VCaP (cell line): ENCODE data around the gene PRR15.

ENCODE experiments used
- H3K27ac ChIP-seq: fragments of 450-650 bp; 2 replicates; pipeline ENCODE4 v1.5.1; 2017
- CTCF ChIP-seq: fragments of 450-650 bp; conservative IDR thresholded peaks from 2 replicates; pipeline ENCODE4 v1.5.1; 2017; ENCODE audit warnings: mild to moderate bottlenecking, moderate library complexity

PRR15 gene

GRCh38 chr7:29600661-29601060 lies 37.0 kb downstream of the PRR15 start:
- no peak overlapping the region for H3K27ac ChIP-seq
- no peak for TF ChIP-seq CTCF

- no peak overlapping the region for H3K27ac ChIP-seq
- TF ChIP-seq CTCF: no peak
These were observed 40.4 kb downstream of the PRR15 start for GRCh38 chr7:29604052-29604451.

GRCh38 chr7:29604702-29605101 lies 41.1 kb downstream of the PRR15 start:
- no peak overlapping the region for H3K27ac ChIP-seq
- TF ChIP-seq CTCF: no peak

- TF ChIP-seq CTCF: no peak
- H3K27ac ChIP-seq: no peak overlapping the region
These were observed 42.0 kb downstream of the PRR15 start for GRCh38 chr7:29605671-29606070.

- no peak for TF ChIP-seq CTCF
- H3K27ac ChIP-seq: no peak overlapping the region
These were observed 42.7 kb downstream of the PRR15 start for GRCh38 chr7:29606287-29606721.

GRCh38 chr7:29606830-29607229 lies 43.2 kb downstream of the PRR15 start:
- H3K27ac ChIP-seq: no peak overlapping the region
- no peak for TF ChIP-seq CTCF

GRCh38 chr7:29607259-29607658 lies 43.6 kb downstream of the PRR15 start:
- no peak overlapping the region for H3K27ac ChIP-seq
- no peak for TF ChIP-seq CTCF

GRCh38 chr7:29607889-29608288 lies 44.3 kb downstream of the PRR15 start:
- no peak for TF ChIP-seq CTCF
- H3K27ac ChIP-seq: no peak overlapping the region
